Activated CD8-positive, alpha-beta T cell treated with anti-CD3 and anti-CD28 coated beads for 36 hours (primary cell): ENCODE data around the gene TAF1. TPM values are rescaled to one million over a fixed set of nuclear protein-coding genes. Genes with fewer than 3 reads are reported as not detected.
"Not testable (repeated sequence)": the region's sequence is repeated elsewhere in the genome, so short reads cannot be mapped to it uniquely, and the experiment has no call there.

Source experiments
- ATAC-seq: fragments of 200-7000 bp; cut with Tn5 transposase; one replicate; pipeline ENCODE4 v1.10.0; 2021; ENCODE audit warnings: mild to moderate bottlenecking, moderate library complexity
- CTCF ChIA-PET: fragments of 350-600 bp; sonication (Branson Sonifier 250); formaldehyde crosslinking; loops from one replicate; lab custom pipeline; 2021; ENCODE audit warnings: antibody characterized with exemption; lab: Charles Lee
- POLR2A ChIA-PET: fragments of 350-600 bp; sonication (Branson Sonifier 250); formaldehyde crosslinking; loops from one replicate; lab custom pipeline; 2021; ENCODE audit warnings: antibody characterized with exemption; lab: Charles Lee
- DNase-seq: peaks from one replicate; pipeline ENCODE4 v3.0.0-alpha.2; 2020
- H3K27ac Mint-ChIP-seq: one replicate; pipeline ENCODE4 v1.8.0; 2021; ENCODE audit warnings: mild to moderate bottlenecking, mixed read lengths
- H3K27me3 Mint-ChIP-seq: one replicate; pipeline ENCODE4 v1.8.0; 2021; ENCODE audit warnings: mixed read lengths
- H3K36me3 Mint-ChIP-seq: one replicate; pipeline ENCODE4 v1.8.0; 2021; ENCODE audit warnings: low read depth, mixed read lengths
- H3K4me1 Mint-ChIP-seq: one replicate; pipeline ENCODE4 v1.8.0; 2021; ENCODE audit warnings: low read depth, mixed read lengths
- H3K4me3 Mint-ChIP-seq: one replicate; pipeline ENCODE4 v1.8.0; 2021; ENCODE audit warnings: mild to moderate bottlenecking, moderate library complexity, mixed read lengths
- H3K9me3 Mint-ChIP-seq: one replicate; pipeline ENCODE4 v1.8.0; 2021; ENCODE audit warnings: mixed read lengths
- CTCF ChIP-seq: fragments of 200-600 bp; IDR thresholded peaks from one replicate; pipeline ENCODE4 v1.8.0; 2022; ENCODE audit warnings: antibody characterized with exemption, mild to moderate bottlenecking
- intact Hi-C: fragments of 100-400 bp; cut with micrococcal nuclease; formaldehyde crosslinking; loops from one replicate; pipeline ENCODE4 v1.10.0; 2022
- total RNA-seq, 2 experiments: library from RNA; stranded (reverse); gene quantifications; one replicate each; pipeline ENCODE4 v1.2.3, GENCODE V29; 2021

TAF1 gene
- total RNA-seq, 2 experiments from 2014 or later = 26.8 to 30.9 TPM

GRCh38 chrX:71493111-71493613 lies 127.0 kb downstream of the TAF1 start:
- no peak for DNase-seq
- intact Hi-C loops = no loop called here
- Mint-ChIP-seq H3K36me3 (peaks cover 2% of the 10 kb centered on the region), H3K27ac (no peak overlapping the region), H3K4me3 (peak overlapping the region; percentile 76), H3K4me1 (peaks cover 8% of the 10 kb centered on the region), H3K9me3 (no peaks in the 10 kb centered on the region), H3K27me3 (no peaks in the 10 kb centered on the region)
- ATAC-seq = no peak
- ChIA-PET CTCF (no interaction called here), POLR2A (interaction anchor here (1.0 to 2.2 kb wide), 5 partner anchors 36 to 125 kb away, joined by 3 to 21 read pairs (median 4); partner anchors contain the start of genes CXCR3 and OGT)
- TF ChIP-seq CTCF = no peak

- H3K9me3 Mint-ChIP-seq, POLR2A ChIA-PET, DNase-seq, H3K27me3 Mint-ChIP-seq, CTCF ChIA-PET, H3K4me1 Mint-ChIP-seq, H3K4me3 Mint-ChIP-seq, H3K36me3 Mint-ChIP-seq, ATAC-seq, intact Hi-C loops, H3K27ac Mint-ChIP-seq: not testable (repeated sequence)
Observed at GRCh38 chrX:71495979-71496378, 129.8 kb downstream of the TAF1 start.

GRCh38 chrX:71496476-71496875 lies 130.3 kb downstream of the TAF1 start:
- intact Hi-C loops = no loop called here
- ChIA-PET POLR2A (no interaction called here), CTCF (no interaction called here)
- no peaks in the 10 kb centered on the region for H3K36me3 Mint-ChIP-seq
- H3K9me3 Mint-ChIP-seq = no peaks in the 10 kb centered on the region
- no peak for TF ChIP-seq CTCF
- no peaks in the 10 kb centered on the region for H3K27me3 Mint-ChIP-seq
- H3K4me1 Mint-ChIP-seq = peaks cover 6% of the 10 kb centered on the region
- no peak for DNase-seq
- H3K27ac Mint-ChIP-seq = no peak overlapping the region
- no peak overlapping the region for H3K4me3 Mint-ChIP-seq
- no peak for ATAC-seq

GRCh38 chrX:71502080-71502479 lies 135.9 kb downstream of the TAF1 start:
- H3K9me3 Mint-ChIP-seq, H3K27ac Mint-ChIP-seq, DNase-seq, H3K36me3 Mint-ChIP-seq, H3K4me3 Mint-ChIP-seq, H3K27me3 Mint-ChIP-seq, intact Hi-C loops, ATAC-seq, H3K4me1 Mint-ChIP-seq, CTCF ChIA-PET: not testable (repeated sequence)
- POLR2A ChIA-PET = interaction anchor here (0.6 kb wide), 1 partner anchor 168 kb away, joined by 3 read pairs; no protein-coding TSS in a partner anchor

GRCh38 chrX:71504346-71504745 lies 138.2 kb downstream of the TAF1 start:
- no peaks in the 10 kb centered on the region for H3K4me1 Mint-ChIP-seq
- POLR2A ChIA-PET = no interaction called here
- DNase-seq (no peak), ATAC-seq (no peak)
- H3K9me3 Mint-ChIP-seq = no peaks in the 10 kb centered on the region
- CTCF ChIA-PET = no interaction called here
- no peaks in the 10 kb centered on the region for H3K36me3 Mint-ChIP-seq
- no peak for TF ChIP-seq CTCF
- no peak overlapping the region for H3K27ac Mint-ChIP-seq
- intact Hi-C loops = no loop called here
- no peaks in the 10 kb centered on the region for H3K27me3 Mint-ChIP-seq
- H3K4me3 Mint-ChIP-seq = no peak overlapping the region

- CTCF ChIA-PET = no interaction called here
- DNase-seq (no peak), ATAC-seq (no peak)
- TF ChIP-seq CTCF = no peak
- Mint-ChIP-seq H3K9me3 (no peaks in the 10 kb centered on the region), H3K27me3 (no peaks in the 10 kb centered on the region), H3K27ac (no peak overlapping the region), H3K4me3 (no peak overlapping the region), H3K4me1 (peaks cover 13% of the 10 kb centered on the region), H3K36me3 (no peaks in the 10 kb centered on the region)
- intact Hi-C loops = no loop called here
- POLR2A ChIA-PET = interaction anchor here (1.0 kb wide), 1 partner anchor 33 kb away, joined by 3 read pairs; no protein-coding TSS in a partner anchor
Observed at GRCh38 chrX:71509289-71509688, 143.1 kb downstream of the TAF1 start.
